ENCODE data around the gene TRIM10.

DNA sequence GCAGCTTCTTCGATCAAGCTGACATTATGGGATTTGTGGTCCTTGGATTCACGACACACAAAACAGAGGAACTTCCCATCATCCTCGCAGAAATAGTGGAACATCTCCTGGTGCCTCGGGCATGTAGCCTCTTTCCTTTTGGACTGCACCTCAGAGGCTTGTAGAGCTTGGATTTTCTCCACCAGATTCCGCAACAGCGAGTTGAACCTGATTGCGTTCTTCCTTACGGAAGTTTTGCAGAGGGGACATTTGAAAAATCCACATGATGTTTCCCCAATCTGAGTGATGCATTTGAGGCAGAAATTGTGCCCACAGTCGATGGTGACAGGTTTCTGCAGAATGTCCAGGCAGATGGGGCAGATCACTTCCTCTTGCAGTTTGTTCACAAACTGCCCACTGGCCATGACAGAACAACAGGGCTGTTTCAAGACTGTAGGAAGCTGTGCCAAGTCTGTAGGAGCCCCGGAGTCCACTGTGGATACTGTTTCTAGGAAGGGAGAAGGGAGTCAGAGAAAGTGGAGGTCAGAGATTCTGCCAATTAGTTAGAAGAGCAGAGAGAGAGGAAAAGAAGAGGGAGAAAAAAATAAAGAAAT, 48.5 kb downstream of the TRIM10 start:
- TF ChIP-seq, protein P1, sequence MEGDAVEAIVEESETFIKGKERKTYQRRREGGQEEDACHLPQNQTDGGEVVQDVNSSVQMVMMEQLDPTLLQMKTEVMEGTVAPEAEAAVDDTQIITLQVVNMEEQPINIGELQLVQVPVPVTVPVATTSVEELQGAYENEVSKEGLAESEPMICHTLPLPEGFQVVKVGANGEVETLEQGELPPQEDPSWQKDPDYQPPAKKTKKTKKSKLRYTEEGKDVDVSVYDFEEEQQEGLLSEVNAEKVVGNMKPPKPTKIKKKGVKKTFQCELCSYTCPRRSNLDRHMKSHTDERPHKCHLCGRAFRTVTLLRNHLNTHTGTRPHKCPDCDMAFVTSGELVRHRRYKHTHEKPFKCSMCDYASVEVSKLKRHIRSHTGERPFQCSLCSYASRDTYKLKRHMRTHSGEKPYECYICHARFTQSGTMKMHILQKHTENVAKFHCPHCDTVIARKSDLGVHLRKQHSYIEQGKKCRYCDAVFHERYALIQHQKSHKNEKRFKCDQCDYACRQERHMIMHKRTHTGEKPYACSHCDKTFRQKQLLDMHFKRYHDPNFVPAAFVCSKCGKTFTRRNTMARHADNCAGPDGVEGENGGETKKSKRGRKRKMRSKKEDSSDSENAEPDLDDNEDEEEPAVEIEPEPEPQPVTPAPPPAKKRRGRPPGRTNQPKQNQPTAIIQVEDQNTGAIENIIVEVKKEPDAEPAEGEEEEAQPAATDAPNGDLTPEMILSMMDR (IDR thresholded peaks at IDR 0.05; ENCODE audit: insufficient read depth, low read length), result no peak
- no peak for TF ChIP-seq SPI1 (IDR thresholded peaks at IDR 0.05; ENCODE audit: borderline replicate concordance, low read depth)
- TF ChIP-seq, protein P2, sequence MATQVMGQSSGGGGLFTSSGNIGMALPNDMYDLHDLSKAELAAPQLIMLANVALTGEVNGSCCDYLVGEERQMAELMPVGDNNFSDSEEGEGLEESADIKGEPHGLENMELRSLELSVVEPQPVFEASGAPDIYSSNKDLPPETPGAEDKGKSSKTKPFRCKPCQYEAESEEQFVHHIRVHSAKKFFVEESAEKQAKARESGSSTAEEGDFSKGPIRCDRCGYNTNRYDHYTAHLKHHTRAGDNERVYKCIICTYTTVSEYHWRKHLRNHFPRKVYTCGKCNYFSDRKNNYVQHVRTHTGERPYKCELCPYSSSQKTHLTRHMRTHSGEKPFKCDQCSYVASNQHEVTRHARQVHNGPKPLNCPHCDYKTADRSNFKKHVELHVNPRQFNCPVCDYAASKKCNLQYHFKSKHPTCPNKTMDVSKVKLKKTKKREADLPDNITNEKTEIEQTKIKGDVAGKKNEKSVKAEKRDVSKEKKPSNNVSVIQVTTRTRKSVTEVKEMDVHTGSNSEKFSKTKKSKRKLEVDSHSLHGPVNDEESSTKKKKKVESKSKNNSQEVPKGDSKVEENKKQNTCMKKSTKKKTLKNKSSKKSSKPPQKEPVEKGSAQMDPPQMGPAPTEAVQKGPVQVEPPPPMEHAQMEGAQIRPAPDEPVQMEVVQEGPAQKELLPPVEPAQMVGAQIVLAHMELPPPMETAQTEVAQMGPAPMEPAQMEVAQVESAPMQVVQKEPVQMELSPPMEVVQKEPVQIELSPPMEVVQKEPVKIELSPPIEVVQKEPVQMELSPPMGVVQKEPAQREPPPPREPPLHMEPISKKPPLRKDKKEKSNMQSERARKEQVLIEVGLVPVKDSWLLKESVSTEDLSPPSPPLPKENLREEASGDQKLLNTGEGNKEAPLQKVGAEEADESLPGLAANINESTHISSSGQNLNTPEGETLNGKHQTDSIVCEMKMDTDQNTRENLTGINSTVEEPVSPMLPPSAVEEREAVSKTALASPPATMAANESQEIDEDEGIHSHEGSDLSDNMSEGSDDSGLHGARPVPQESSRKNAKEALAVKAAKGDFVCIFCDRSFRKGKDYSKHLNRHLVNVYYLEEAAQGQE (IDR thresholded peaks at IDR 0.05; ENCODE audit: insufficient replicate concordance, low read depth), result no peak

Data from HL-60 (cell line).